Mesothelial cell of epicardium (in vitro differentiated cells): ENCODE measurements around the gene NME7. TPM values are rescaled to one million over a fixed set of nuclear protein-coding genes. Genes with fewer than 3 reads are reported as not detected.

Experiments used
- DNase-seq, 2 experiments: peaks; one replicate each; pipeline ENCODE4 v3.0.0; 2021; ENCODE audit warnings: low spot score in 2 of 2; ENCODE audit not compliant: unreplicated experiment in 2 of 2
- H3K27ac Mint-ChIP-seq: 2 replicates; pipeline ENCODE4 v1.8.0; 2021; ENCODE audit warnings: mixed read lengths
- H3K27me3 Mint-ChIP-seq: 2 replicates; pipeline ENCODE4 v1.8.0; 2021; ENCODE audit warnings: low read depth, mixed read lengths
- H3K36me3 Mint-ChIP-seq: 2 replicates; pipeline ENCODE4 v1.8.0; 2021; ENCODE audit warnings: mixed read lengths
- H3K4me1 Mint-ChIP-seq: 2 replicates; pipeline ENCODE4 v1.8.0; 2021; ENCODE audit warnings: mixed read lengths
- H3K4me3 Mint-ChIP-seq: 2 replicates; pipeline ENCODE4 v1.8.0; 2021; ENCODE audit warnings: mild to moderate bottlenecking, moderate library complexity, mixed read lengths
- H3K9me3 Mint-ChIP-seq: 2 replicates; pipeline ENCODE4 v1.8.0; 2021; ENCODE audit warnings: mixed read lengths
- total RNA-seq: library from RNA; stranded (reverse); gene quantifications from 3 replicates; pipeline ENCODE4 v1.2.1, GENCODE V29; 2021
- TF ChIP-seq, protein P1 (sequence below): fragments of 200-600 bp; sonication (generic); IDR thresholded peaks from one replicate; pipeline ENCODE4 v1.5.0; 2021; ENCODE audit warnings: antibody characterized with exemption; ENCODE audit not compliant: unreplicated experiment

NME7 gene
- total RNA-seq, 1 donor from 2014 or later: 28.9 TPM

DNA sequence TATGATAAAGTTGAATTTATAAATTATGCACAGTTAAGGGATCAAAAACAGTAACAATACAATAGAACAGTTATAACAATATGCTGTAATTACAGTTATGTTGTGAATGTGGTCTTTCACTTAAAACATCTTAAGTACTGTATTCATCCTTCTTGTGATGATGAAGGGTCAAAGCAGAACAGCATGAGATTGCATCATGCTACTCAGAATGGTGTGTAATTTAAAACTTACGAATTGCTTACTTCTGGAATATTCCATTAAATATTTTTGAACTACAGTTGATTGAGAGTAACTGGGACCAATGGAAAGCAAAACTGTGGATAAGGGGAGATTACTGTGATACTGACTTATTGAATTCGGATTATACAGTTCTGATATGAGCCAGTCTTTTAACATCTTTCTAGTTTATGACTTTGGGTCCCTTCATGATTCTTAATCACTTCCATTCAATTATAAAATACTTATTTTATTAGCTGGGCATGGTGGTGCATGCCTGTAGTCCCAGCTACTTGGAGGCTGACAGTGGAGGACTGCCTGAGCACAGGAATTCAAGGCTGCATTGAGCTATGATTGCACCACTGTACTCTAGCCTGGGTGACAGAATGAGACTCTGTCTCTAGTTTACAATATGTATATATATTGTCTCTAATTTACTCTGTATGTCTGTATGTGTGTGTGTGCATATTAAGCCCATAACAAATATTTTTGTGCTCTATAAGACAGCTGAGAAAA lies 217.9 kb downstream of the NME7 start:
- TF ChIP-seq, protein P1, sequence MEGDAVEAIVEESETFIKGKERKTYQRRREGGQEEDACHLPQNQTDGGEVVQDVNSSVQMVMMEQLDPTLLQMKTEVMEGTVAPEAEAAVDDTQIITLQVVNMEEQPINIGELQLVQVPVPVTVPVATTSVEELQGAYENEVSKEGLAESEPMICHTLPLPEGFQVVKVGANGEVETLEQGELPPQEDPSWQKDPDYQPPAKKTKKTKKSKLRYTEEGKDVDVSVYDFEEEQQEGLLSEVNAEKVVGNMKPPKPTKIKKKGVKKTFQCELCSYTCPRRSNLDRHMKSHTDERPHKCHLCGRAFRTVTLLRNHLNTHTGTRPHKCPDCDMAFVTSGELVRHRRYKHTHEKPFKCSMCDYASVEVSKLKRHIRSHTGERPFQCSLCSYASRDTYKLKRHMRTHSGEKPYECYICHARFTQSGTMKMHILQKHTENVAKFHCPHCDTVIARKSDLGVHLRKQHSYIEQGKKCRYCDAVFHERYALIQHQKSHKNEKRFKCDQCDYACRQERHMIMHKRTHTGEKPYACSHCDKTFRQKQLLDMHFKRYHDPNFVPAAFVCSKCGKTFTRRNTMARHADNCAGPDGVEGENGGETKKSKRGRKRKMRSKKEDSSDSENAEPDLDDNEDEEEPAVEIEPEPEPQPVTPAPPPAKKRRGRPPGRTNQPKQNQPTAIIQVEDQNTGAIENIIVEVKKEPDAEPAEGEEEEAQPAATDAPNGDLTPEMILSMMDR: no peak
- no peaks in the 10 kb centered on the region for H3K27me3 Mint-ChIP-seq
- H3K36me3 Mint-ChIP-seq: no peaks in the 10 kb centered on the region
- no peaks in the 10 kb centered on the region for H3K4me1 Mint-ChIP-seq
- H3K9me3 Mint-ChIP-seq: no peaks in the 10 kb centered on the region
- no peak overlapping the region for H3K27ac Mint-ChIP-seq
- H3K4me3 Mint-ChIP-seq: no peak overlapping the region
- DNase-seq: no peak

DNA sequence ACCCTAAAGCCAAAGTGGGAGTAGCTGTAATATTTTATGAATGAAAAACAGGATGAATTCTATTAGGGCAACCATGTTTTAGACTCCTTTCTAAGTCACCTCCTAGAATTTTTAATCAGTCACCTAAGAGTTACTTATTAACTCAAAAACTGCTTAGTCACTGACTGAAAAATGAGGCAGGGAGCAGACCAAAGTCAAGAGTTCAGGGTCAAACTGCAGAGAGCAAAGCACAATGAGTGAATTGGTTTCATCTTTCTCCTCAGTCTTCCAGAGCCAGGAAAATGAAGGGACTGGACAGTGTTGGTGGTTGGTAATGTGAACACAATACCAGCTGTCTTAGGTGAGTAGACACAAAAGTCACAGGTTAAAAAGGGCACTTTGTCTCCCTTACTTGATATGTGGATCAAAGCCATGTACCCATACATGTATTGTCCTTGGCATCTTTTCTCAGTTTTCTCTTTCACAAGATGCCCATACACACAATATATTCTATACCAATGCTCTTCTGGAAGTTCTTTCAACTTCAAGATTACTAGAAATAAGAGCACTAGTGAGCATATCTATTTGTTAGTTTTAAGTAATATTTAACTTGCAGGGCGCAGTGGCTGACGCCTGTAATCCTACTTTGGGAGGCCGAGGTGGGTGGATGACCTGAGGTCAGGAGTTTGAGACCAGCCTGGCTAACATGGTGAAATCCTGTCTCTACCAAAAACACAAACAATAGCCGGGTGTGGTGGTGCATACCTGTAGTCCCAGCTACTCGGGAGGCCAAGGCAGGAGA lies 218.9 kb downstream of the NME7 start:
- H3K4me1 Mint-ChIP-seq: no peaks in the 10 kb centered on the region
- no peak overlapping the region for H3K4me3 Mint-ChIP-seq
- TF ChIP-seq, protein P1: no peak
- H3K9me3 Mint-ChIP-seq: no peaks in the 10 kb centered on the region
- no peaks in the 10 kb centered on the region for H3K27me3 Mint-ChIP-seq
- DNase-seq: no peak
- H3K27ac Mint-ChIP-seq: no peak overlapping the region
- no peaks in the 10 kb centered on the region for H3K36me3 Mint-ChIP-seq

DNA sequence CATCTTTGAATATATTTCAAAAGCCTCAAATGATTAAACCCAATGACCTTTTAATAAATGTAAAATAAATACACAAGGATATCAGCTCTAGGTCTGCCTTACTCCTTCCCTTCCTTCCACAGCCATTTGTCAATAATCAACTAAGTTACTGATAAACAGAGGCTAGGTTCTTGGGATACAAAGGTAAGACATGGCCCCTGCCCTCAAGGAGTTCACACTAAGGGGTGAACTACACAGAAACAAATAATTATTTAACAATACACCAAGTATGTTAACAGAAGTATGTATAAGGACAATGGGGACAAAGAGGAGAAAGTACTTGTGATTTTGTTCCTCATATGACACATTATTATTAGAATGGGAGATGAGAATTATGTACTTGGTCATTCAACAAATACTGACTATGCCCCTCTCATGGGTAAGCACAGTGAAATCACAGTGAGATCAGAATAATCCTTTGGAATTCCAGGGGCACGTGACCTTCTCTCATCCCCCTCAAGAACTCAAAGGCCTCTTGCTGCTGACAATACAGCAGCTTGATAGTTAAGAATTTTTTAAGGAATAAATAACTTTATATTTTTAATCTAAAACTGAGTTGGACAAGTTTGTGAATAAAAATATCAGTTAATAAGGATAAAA lies 220.9 kb downstream of the NME7 start:
- no peak for DNase-seq
- TF ChIP-seq, protein P1: no peak
- Mint-ChIP-seq H3K9me3 (no peaks in the 10 kb centered on the region), H3K27me3 (no peaks in the 10 kb centered on the region), H3K4me3 (no peak overlapping the region), H3K27ac (no peak overlapping the region), H3K36me3 (no peaks in the 10 kb centered on the region), H3K4me1 (peaks cover 4% of the 10 kb centered on the region)

DNA sequence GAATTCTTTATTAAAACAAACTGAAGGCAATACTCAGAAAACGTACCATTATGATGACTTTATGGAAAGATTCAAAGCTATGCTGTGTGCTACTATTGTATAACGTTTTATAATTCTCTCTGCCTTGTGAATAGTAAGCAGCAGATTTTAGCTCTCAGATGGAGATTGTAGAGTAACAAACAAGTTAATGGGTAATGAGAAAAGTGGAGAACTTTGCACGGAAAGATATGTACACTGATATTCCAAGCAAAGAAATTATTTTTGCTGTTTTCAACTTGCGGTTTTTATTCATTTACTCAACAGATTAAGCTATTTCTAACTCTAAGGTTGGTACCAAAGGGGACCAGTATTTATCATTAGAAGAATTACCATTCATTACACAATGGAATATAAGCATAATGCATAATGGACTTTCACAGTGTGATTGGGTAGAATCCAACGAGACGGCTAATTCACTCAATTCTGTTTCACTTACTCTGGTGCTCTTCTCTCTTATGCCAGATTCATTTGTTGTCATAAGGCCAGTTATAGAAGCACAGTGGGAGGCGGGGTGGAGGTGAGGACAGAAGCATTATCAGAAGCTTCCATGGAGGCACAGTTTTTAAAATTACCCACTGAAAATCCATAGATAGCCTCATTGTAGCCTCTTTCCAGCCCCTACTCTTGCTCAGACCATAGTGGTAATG lies 222.5 kb downstream of the NME7 start:
- Mint-ChIP-seq H3K27me3 (no peaks in the 10 kb centered on the region), H3K27ac (no peak overlapping the region), H3K4me3 (no peak overlapping the region), H3K4me1 (peaks cover 4% of the 10 kb centered on the region), H3K9me3 (no peaks in the 10 kb centered on the region), H3K36me3 (no peaks in the 10 kb centered on the region)
- TF ChIP-seq, protein P1: no peak
- DNase-seq: no peak

DNA sequence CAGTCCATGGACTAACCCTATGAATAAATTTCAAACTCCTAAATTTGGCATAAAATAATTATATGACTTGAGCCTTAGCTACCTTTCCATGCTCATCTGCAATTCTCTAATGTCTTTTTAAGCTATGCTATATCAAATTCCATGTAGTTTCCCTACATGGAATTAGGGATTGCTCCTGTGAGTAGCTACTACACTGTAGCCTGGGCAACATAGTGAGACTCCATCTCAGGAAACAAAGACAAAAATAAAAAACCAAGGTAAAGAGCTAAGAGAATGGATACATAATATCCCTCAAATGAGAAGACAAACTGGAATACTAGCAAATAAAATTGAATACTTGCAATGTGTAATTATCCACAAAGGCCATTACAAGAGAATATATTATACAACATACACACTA lies 223.6 kb downstream of the NME7 start:
- Mint-ChIP-seq H3K4me1 (peaks cover 4% of the 10 kb centered on the region), H3K9me3 (no peaks in the 10 kb centered on the region), H3K36me3 (no peaks in the 10 kb centered on the region), H3K27me3 (no peaks in the 10 kb centered on the region), H3K27ac (no peak overlapping the region), H3K4me3 (no peak overlapping the region)
- TF ChIP-seq, protein P1: no peak
- DNase-seq: no peak
